SK-N-SH treated with all-trans-retinoic acid at 6 μM for 48 hours (cell line): ENCODE measurements around the gene UBA1.

Source experiments
- ATAC-seq: fragments of 200-7000 bp; cut with Tn5 transposase; 3 replicates; pipeline ENCODE4 v1.9.1; 2020; ENCODE audit warnings: mild to moderate bottlenecking, moderate library complexity
- ARNTL ChIP-seq: fragments of 450-650 bp; formaldehyde crosslinking; IDR thresholded peaks from 2 replicates; pipeline ENCODE4 v1.5.0; 2020; ENCODE audit warnings: low read depth, mild to moderate bottlenecking, moderate library complexity, borderline replicate concordance
- BACH2 ChIP-seq: fragments of 250-450 bp; sonication (Bioruptor Pico); IDR thresholded peaks from 2 replicates; pipeline ENCODE4 v1.9.0; 2021; ENCODE audit warnings: mild to moderate bottlenecking, borderline replicate concordance
- CSDC2 ChIP-seq: fragments of 250-450 bp; sonication (Bioruptor Pico); IDR thresholded peaks from 2 replicates; pipeline ENCODE4 v1.5.0; 2020; ENCODE audit warnings: mild to moderate bottlenecking, moderate library complexity
- ESRRG ChIP-seq: fragments of 250-450 bp; sonication (Bioruptor Pico); IDR thresholded peaks from 2 replicates; pipeline ENCODE4 v1.6.1; 2021; ENCODE audit warnings: mild to moderate bottlenecking
- GLIS3 ChIP-seq: fragments of 250-450 bp; sonication (Bioruptor Pico); IDR thresholded peaks from 2 replicates; pipeline ENCODE4 v1.5.0; 2020; ENCODE audit warnings: mild to moderate bottlenecking, moderate library complexity
- ISL1 ChIP-seq: fragments of 250-450 bp; sonication (Bioruptor Pico); IDR thresholded peaks from 2 replicates; pipeline ENCODE4 v2.1.2; 2022; ENCODE audit warnings: mild to moderate bottlenecking, moderate library complexity
- OSR1 ChIP-seq: fragments of 250-450 bp; sonication (Bioruptor Pico); IDR thresholded peaks from 2 replicates; pipeline ENCODE4 v1.8.0; 2022; ENCODE audit warnings: moderate library complexity, mild to moderate bottlenecking, inconsistent platforms
- PATZ1 ChIP-seq: fragments of 250-450 bp; sonication (Bioruptor Pico); IDR thresholded peaks from 2 replicates; pipeline ENCODE4 v1.8.0; 2020; ENCODE audit warnings: mild to moderate bottlenecking, moderate library complexity, borderline replicate concordance
- PPARA ChIP-seq: fragments of 250-450 bp; sonication (Bioruptor Pico); IDR thresholded peaks from 2 replicates; pipeline ENCODE4 v1.5.0; 2020; ENCODE audit warnings: mild to moderate bottlenecking, borderline replicate concordance
- RARB ChIP-seq: fragments of 250-450 bp; sonication (Bioruptor Pico); IDR thresholded peaks from 2 replicates; pipeline ENCODE4 v1.8.0; 2021; ENCODE audit warnings: mild to moderate bottlenecking, moderate library complexity
- SNAI2 ChIP-seq: fragments of 250-450 bp; sonication (Bioruptor Pico); IDR thresholded peaks from 2 replicates; pipeline ENCODE4 v1.5.0; 2020; ENCODE audit warnings: mild to moderate bottlenecking, moderate library complexity
- TCF4 ChIP-seq: fragments of 250-450 bp; sonication (Bioruptor Pico); IDR thresholded peaks from 2 replicates; pipeline ENCODE4 v1.8.0; 2021; ENCODE audit warnings: mild to moderate bottlenecking, moderate library complexity, borderline replicate concordance
- TOX ChIP-seq: fragments of 250-450 bp; sonication (Bioruptor Pico); IDR thresholded peaks from 2 replicates; pipeline ENCODE4 v1.8.0; 2021; ENCODE audit warnings: mild to moderate bottlenecking, moderate library complexity, borderline replicate concordance
- ZC3H10 ChIP-seq: fragments of 250-450 bp; sonication (Bioruptor Pico); IDR thresholded peaks from 2 replicates; pipeline ENCODE4 v1.5.1; 2021; ENCODE audit warnings: mild to moderate bottlenecking, moderate library complexity
- ZFP3 ChIP-seq: fragments of 250-450 bp; sonication (Bioruptor Pico); IDR thresholded peaks from 2 replicates; pipeline ENCODE4 v1.5.0; 2020; ENCODE audit warnings: mild to moderate bottlenecking, moderate library complexity
- ZFP30 ChIP-seq: fragments of 450-650 bp; formaldehyde crosslinking; IDR thresholded peaks from 2 replicates; pipeline ENCODE4 v1.5.0; 2022; ENCODE audit warnings: mild to moderate bottlenecking, moderate library complexity
- ZNF565 ChIP-seq: fragments of 450-650 bp; formaldehyde crosslinking; conservative IDR thresholded peaks from 2 replicates; pipeline ENCODE4 v1.5.0; 2020; ENCODE audit warnings: low read depth, mild to moderate bottlenecking, moderate library complexity
- TF ChIP-seq, protein P1 (sequence below): fragments of 250-450 bp; sonication (Bioruptor Pico); IDR thresholded peaks from 2 replicates; pipeline ENCODE4 v1.8.0; 2021; ENCODE audit warnings: low read depth, mild to moderate bottlenecking, moderate library complexity, borderline replicate concordance
- TF ChIP-seq, protein P2 (sequence below): fragments of 250-450 bp; sonication (Bioruptor Pico); IDR thresholded peaks from 2 replicates; pipeline ENCODE4 v1.5.1; 2020; ENCODE audit warnings: low read depth, mild to moderate bottlenecking, moderate library complexity
- TF ChIP-seq, protein P3 (sequence below): fragments of 250-450 bp; sonication (Bioruptor Pico); IDR thresholded peaks from 2 replicates; pipeline ENCODE4 v1.5.1; 2021; ENCODE audit warnings: mild to moderate bottlenecking, moderate library complexity
- TF ChIP-seq, protein P4 (sequence below): fragments of 250-450 bp; sonication (Bioruptor Pico); IDR thresholded peaks from 2 replicates; pipeline ENCODE4 v1.5.0; 2020; ENCODE audit warnings: mild to moderate bottlenecking, moderate library complexity

The UBA1 gene

GRCh38 chrX:47146936-47147859, 46.4 kb upstream of the UBA1 start:
- no peak for ATAC-seq
- TF ChIP-seq TOX (CRISPR knock-in tag) = no peak
- no peak for TF ChIP-seq GLIS3 (CRISPR knock-in tag)
- TF ChIP-seq, protein P1, sequence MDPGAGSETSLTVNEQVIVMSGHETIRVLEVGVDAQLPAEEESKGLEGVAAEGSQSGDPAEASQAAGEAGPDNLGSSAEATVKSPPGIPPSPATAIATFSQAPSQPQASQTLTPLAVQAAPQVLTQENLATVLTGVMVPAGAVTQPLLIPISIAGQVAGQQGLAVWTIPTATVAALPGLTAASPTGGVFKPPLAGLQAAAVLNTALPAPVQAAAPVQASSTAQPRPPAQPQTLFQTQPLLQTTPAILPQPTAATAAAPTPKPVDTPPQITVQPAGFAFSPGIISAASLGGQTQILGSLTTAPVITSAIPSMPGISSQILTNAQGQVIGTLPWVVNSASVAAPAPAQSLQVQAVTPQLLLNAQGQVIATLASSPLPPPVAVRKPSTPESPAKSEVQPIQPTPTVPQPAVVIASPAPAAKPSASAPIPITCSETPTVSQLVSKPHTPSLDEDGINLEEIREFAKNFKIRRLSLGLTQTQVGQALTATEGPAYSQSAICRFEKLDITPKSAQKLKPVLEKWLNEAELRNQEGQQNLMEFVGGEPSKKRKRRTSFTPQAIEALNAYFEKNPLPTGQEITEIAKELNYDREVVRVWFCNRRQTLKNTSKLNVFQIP (CRISPR knock-in tag) = no peak
- TF ChIP-seq ZFP30 (CRISPR knock-in tag) = no peak
- TF ChIP-seq, all 23 proteins: peak for 0

DNA sequence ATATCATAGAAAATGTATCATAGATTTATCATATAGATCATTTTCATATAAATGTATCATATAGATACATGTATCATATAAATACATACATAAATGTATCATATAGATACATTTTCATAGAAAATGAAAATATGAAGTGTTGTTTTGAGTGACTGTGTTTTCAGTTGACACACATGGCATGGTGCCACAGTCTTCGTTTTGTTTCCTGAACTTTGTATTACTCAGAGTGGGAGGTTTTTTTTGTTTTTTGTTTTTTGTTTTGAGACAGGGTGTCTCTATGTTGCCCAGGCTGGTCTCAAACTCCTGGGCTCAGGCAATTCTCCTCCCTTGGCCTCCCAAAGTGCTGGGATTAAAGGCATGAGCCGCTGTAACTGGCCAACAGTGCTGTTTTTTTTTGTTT, 44.7 kb upstream of the UBA1 start:
- TF ChIP-seq ZC3H10 (CRISPR knock-in tag) (no peak), TOX (CRISPR knock-in tag) (no peak), ZFP3 (CRISPR knock-in tag) (no peak), RARB (CRISPR knock-in tag) (no peak), BACH2 (CRISPR knock-in tag) (no peak), ESRRG (CRISPR knock-in tag) (no peak), ZFP30 (CRISPR knock-in tag) (no peak), CSDC2 (CRISPR knock-in tag) (no peak), ARNTL (CRISPR knock-in tag) (no peak), PPARA (CRISPR knock-in tag) (no peak)
- TF ChIP-seq, protein P2, sequence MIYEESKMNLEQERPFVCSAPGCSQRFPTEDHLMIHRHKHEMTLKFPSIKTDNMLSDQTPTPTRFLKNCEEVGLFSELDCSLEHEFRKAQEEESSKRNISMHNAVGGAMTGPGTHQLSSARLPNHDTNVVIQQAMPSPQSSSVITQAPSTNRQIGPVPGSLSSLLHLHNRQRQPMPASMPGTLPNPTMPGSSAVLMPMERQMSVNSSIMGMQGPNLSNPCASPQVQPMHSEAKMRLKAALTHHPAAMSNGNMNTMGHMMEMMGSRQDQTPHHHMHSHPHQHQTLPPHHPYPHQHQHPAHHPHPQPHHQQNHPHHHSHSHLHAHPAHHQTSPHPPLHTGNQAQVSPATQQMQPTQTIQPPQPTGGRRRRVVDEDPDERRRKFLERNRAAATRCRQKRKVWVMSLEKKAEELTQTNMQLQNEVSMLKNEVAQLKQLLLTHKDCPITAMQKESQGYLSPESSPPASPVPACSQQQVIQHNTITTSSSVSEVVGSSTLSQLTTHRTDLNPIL = no peak
- TF ChIP-seq, protein P3, sequence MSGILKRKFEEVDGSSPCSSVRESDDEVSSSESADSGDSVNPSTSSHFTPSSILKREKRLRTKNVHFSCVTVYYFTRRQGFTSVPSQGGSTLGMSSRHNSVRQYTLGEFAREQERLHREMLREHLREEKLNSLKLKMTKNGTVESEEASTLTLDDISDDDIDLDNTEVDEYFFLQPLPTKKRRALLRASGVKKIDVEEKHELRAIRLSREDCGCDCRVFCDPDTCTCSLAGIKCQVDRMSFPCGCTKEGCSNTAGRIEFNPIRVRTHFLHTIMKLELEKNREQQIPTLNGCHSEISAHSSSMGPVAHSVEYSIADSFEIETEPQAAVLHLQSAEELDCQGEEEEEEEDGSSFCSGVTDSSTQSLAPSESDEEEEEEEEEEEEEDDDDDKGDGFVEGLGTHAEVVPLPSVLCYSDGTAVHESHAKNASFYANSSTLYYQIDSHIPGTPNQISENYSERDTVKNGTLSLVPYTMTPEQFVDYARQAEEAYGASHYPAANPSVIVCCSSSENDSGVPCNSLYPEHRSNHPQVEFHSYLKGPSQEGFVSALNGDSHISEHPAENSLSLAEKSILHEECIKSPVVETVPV (CRISPR knock-in tag) = no peak
- ATAC-seq = no peak

GRCh38 chrX:47151435-47151834, 42.2 kb upstream of the UBA1 start:
- no peak for ATAC-seq
- no peak for TF ChIP-seq TCF4
- no peak for TF ChIP-seq SNAI2 (CRISPR knock-in tag)
- TF ChIP-seq PATZ1 (CRISPR knock-in tag) = no peak
- TF ChIP-seq, protein P3 (CRISPR knock-in tag) = no peak
- no peak for TF ChIP-seq ARNTL (CRISPR knock-in tag)
- TF ChIP-seq TOX (CRISPR knock-in tag) = no peak
- TF ChIP-seq ISL1 (CRISPR knock-in tag) = no peak
- TF ChIP-seq, protein P4, sequence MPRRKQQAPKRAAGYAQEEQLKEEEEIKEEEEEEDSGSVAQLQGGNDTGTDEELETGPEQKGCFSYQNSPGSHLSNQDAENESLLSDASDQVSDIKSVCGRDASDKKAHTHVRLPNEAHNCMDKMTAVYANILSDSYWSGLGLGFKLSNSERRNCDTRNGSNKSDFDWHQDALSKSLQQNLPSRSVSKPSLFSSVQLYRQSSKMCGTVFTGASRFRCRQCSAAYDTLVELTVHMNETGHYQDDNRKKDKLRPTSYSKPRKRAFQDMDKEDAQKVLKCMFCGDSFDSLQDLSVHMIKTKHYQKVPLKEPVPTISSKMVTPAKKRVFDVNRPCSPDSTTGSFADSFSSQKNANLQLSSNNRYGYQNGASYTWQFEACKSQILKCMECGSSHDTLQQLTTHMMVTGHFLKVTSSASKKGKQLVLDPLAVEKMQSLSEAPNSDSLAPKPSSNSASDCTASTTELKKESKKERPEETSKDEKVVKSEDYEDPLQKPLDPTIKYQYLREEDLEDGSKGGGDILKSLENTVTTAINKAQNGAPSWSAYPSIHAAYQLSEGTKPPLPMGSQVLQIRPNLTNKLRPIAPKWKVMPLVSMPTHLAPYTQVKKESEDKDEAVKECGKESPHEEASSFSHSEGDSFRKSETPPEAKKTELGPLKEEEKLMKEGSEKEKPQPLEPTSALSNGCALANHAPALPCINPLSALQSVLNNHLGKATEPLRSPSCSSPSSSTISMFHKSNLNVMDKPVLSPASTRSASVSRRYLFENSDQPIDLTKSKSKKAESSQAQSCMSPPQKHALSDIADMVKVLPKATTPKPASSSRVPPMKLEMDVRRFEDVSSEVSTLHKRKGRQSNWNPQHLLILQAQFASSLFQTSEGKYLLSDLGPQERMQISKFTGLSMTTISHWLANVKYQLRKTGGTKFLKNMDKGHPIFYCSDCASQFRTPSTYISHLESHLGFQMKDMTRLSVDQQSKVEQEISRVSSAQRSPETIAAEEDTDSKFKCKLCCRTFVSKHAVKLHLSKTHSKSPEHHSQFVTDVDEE (CRISPR knock-in tag) = no peak
- TF ChIP-seq PPARA (CRISPR knock-in tag) = no peak
- no peak for TF ChIP-seq ZFP30 (CRISPR knock-in tag)
- TF ChIP-seq GLIS3 (CRISPR knock-in tag) = no peak
- no peak for TF ChIP-seq ZFP3 (CRISPR knock-in tag)
- no peak for TF ChIP-seq ZNF565
- no peak for TF ChIP-seq BACH2 (CRISPR knock-in tag)
- no peak for TF ChIP-seq ESRRG (CRISPR knock-in tag)
- no peak for TF ChIP-seq CSDC2 (CRISPR knock-in tag)
- no peak for TF ChIP-seq OSR1 (CRISPR knock-in tag)
